Lung microvascular endothelial cell (primary cell): ENCODE measurements around the gene L2HGDH. TPM values are rescaled to one million over a fixed set of nuclear protein-coding genes. Genes with fewer than 3 reads are reported as not detected.

ENCODE experiments used
- DNase-seq, 2 donors: peaks; one replicate each; pipeline versions ENCODE4 v3.0.0 to v3.0.0-alpha.2; 2010; ENCODE audit warnings: low read depth in 2 of 2
- total RNA-seq: library from RNA; depleted of rRNA; stranded (reverse); fragments of >200 nt; gene quantifications from 2 replicates; pipeline ENCODE4 v1.2.1, GENCODE V29; 2014

The L2HGDH gene
- total RNA-seq, 1 donor from 2014 or later, result 2.4 TPM

- DNase-seq, result peak; percentile 71 to 80
Observed at GRCh38 chr14:50230701-50231474, 81.1 kb downstream of the L2HGDH start.

GRCh38 chr14:50230401-50230700 lies 81.7 kb downstream of the L2HGDH start:
- DNase-seq, result no peak

DNA sequence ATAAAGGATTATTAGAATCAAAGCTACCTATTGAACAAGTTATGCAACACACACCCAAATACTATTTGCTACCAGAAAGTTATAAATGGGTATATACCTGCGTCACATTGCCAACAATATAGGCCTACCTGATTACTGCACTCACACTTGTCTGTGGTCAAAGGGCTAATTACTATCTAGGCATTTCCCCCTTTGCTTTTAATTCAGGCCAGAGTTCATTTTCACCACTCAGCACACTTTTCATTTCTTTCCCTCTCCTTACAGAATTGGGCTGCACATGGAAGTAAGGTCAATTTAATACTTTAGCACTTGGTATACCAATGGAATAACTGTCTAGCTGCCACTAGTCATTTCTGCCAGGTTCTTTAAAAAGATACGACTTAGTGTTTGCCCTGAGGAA lies 82.3 kb downstream of the L2HGDH start:
- DNase-seq, result no peak

DNA sequence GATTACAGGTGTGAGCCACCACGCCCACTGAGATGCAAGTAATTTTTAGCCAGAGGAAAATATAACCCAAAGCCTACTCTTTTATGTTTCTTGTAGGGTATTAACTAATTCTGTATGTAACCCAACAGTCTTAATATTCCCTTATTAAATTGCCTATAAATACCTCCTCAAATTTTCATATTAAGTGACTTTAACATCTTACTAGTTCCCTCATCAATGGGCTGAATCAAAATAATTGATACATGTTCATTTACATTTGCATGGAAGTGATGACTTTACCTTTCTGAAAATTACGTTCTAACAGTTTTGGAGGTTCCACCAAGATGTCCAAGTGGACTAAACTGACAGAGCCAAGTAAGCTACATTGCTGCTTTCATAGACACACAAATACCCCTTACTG lies 83.7 kb downstream of the L2HGDH start:
- no peak for DNase-seq

GRCh38 chr14:50225974-50226297 lies 86.1 kb downstream of the L2HGDH start:
- DNase-seq, result no peak

- DNase-seq, result peak; percentile 61 to 78
Observed at GRCh38 chr14:50225067-50225973, 86.7 kb downstream of the L2HGDH start.

DNA sequence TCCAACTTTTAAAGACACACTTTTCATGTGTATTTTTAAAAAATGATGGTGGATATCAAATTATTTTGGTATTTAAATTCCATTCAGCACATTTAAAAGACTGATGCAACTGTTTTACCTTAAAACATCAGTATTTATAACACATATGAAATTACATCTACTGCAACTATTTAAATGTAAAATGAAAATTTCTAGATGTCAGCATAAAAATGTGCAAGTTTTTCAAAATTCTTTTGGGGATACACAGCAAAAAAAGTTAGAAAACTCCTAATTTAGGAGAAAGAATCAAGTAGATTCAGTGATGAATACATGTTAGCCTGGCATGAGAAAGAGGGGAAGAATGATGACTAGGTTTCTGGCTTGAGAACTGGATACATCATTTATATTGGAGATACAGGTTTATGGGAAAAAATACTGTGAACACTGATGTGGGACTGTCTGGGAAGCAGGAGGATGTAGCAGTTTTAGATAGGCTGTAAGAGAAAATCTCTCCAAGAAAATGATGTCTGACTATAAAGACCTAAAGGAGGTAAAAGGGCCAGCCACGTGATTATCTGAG lies 89.9 kb downstream of the L2HGDH start:
- no peak for DNase-seq

GRCh38 chr14:50218501-50218900 lies 93.5 kb downstream of the L2HGDH start:
- no peak for DNase-seq

GRCh38 chr14:50215416-50215815 lies 96.6 kb downstream of the L2HGDH start:
- no peak for DNase-seq

DNA sequence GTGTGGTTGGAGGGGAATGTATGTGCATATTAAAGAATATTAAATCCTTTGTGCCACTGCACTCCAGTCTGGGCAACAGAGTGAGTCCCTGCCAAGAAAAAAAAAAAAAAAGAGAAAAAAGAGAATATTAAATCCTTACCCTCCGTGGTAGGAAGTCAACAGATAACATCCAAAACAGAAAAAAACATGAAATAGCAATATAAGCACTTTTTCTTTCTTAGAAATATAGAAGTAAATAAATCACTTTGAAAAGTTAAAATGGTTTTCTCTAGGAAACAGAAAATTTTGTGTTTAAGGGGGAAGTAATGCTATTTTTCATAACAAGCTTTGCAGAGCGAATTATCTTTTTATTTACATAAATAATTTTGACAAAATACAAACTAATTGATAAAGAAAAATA lies 98.2 kb downstream of the L2HGDH start:
- DNase-seq, result no peak

- no peak for DNase-seq
Observed at GRCh38 chr14:50212726-50213125, 99.3 kb downstream of the L2HGDH start.

- DNase-seq, result no peak
Observed at GRCh38 chr14:50210074-50210473, 102.0 kb downstream of the L2HGDH start.

DNA sequence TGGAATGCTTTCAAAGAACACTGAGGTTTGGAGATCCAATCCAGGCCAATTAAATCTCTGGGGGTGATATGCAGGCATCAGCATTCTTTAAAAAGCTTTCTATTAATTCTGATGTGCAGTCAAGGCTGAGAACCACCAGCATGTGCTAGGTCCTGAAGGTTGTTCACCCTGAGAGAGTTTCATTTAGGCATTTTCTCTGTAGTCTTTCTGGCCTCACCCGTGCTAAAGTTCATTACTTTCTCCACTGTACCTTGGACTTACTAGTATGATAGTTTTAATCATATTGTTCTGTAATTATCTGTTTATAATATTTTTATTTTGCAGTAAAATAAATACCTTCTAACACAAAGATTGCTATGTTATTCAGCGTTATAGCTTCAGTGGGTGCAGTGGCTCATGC lies 113.5 kb downstream of the L2HGDH start:
- no peak for DNase-seq

GRCh38 chr14:50191499-50191898 lies 120.5 kb downstream of the L2HGDH start:
- no peak for DNase-seq

Other genes starting within 250 kb of the L2HGDH start
- 1.7 and 2.6 TPM in 2 replicates for gene VCPKMT, start 195.7 kb downstream of the L2HGDH start, total RNA-seq
- gene SOS2, start 80.7 kb downstream of the L2HGDH start, total RNA-seq, result 17.9 and 28.8 TPM in 2 replicates
- gene DMAC2L, start 95 bp upstream of the L2HGDH start, total RNA-seq, result 4.1 and 4.2 TPM in 2 replicates
- gene CDKL1, start 84.7 kb upstream of the L2HGDH start, total RNA-seq, result 28.3 and 31.9 TPM in 2 replicates
- gene MAP4K5, start 220.3 kb upstream of the L2HGDH start, total RNA-seq, result 30.9 and 53.6 TPM in 2 replicates
- 0.40 and 0.87 TPM in 2 replicates for gene ATL1, start 247.9 kb upstream of the L2HGDH start, total RNA-seq